LNCaP clone FGC (cell line): Measurements from ENCODE around the gene TEAD3.

ENCODE experiments used
- DNase-seq: peaks from one replicate; pipeline ENCODE4 v3.0.0-alpha.2; 2011; ENCODE audit warnings: low read depth
- H3K4me3 ChIP-seq: 2 replicates; pipeline ENCODE4 v1.5.1; 2011; ENCODE audit warnings: mild to moderate bottlenecking, low read depth, low read length, control low read depth
- CTCF ChIP-seq: IDR thresholded peaks from 2 replicates; pipeline ENCODE4 v1.5.1; 2012; ENCODE audit warnings: mild to moderate bottlenecking; ENCODE audit not compliant: control insufficient read depth, insufficient read depth; ENCODE audit errors: extremely low read depth

TEAD3 gene

GRCh38 chr6:35474942-35475570 lies 21.8 kb downstream of the TEAD3 start:
- no peak for TF ChIP-seq CTCF
- no peak for DNase-seq
- no peak overlapping the region for H3K4me3 ChIP-seq

- TF ChIP-seq CTCF, result no peak
- no peak overlapping the region for H3K4me3 ChIP-seq
- DNase-seq, result no peak
Observed at GRCh38 chr6:35474131-35474941, 22.5 kb downstream of the TEAD3 start.

GRCh38 chr6:35473850-35474130 lies 23.1 kb downstream of the TEAD3 start:
- H3K4me3 ChIP-seq, result no peak overlapping the region
- TF ChIP-seq CTCF, result no peak
- DNase-seq, result no peak

- no peak for DNase-seq
- no peak for TF ChIP-seq CTCF
- no peak overlapping the region for H3K4me3 ChIP-seq
Observed at GRCh38 chr6:35473075-35473849, 23.6 kb downstream of the TEAD3 start.

- TF ChIP-seq CTCF, result no peak
- H3K4me3 ChIP-seq, result no peak overlapping the region
- DNase-seq, result no peak
Observed at GRCh38 chr6:35471836-35472345, 25.0 kb downstream of the TEAD3 start.

- DNase-seq, result no peak
- no peak overlapping the region for H3K4me3 ChIP-seq
- TF ChIP-seq CTCF, result no peak
Observed at GRCh38 chr6:35470663-35471120, 26.2 kb downstream of the TEAD3 start.
